Melanocyte of skin (primary cell): Measurements from ENCODE around the gene WDR46. TPM values are rescaled to one million over a fixed set of nuclear protein-coding genes. Genes with fewer than 3 reads are reported as not detected.

Source experiments
- total RNA-seq, 2 donors: library from RNA; depleted of rRNA; stranded (reverse); fragments of >200 nt; gene quantifications; 2 replicates each; pipeline ENCODE4 v1.2.3, GENCODE V29; 2012

Gene WDR46
- 10 to 100 TPM; 68.5 to 92.6 TPM for total RNA-seq

GRCh38 chr6:33288921-33289783, at the start of gene WDR46, which contains the start of gene PFDN6:
Gene WDR46, minus strand, starts transcription at chr6:33289239. Its CDS starts 69 bp downstream, at chr6:33289170.
Gene PFDN6, plus strand, starts transcription at chr6:33289601. Its CDS starts 256 bp downstream, at chr6:33289857.

GRCh38 chr6:33317669-33318425, 28.8 kb upstream of the WDR46 start, which contains the start of gene ZBTB22:
Gene ZBTB22, minus strand, starts transcription at chr6:33317744. Its CDS starts 828 bp downstream, at chr6:33316916.

GRCh38 chr6:33313709-33314514, 24.9 kb upstream of the WDR46 start, which contains the start of gene TAPBP:
Gene TAPBP, minus strand, starts transcription at chr6:33314078. Its CDS starts 37 bp downstream, at chr6:33314041.

GRCh38 chr6:33298773-33299236, 9.8 kb upstream of the WDR46 start, which contains the start of gene RGL2:
Gene RGL2, minus strand, starts transcription at chr6:33298942. Its CDS starts 332 bp downstream, at chr6:33298610.

GRCh38 chr6:33276864-33277662, 12.0 kb downstream of the WDR46 start, which contains the start of gene B3GALT4:
Gene B3GALT4, plus strand, starts transcription at chr6:33277123. Its CDS starts 297 bp downstream, at chr6:33277420.

GRCh38 chr6:33271468-33272274, 17.4 kb downstream of the WDR46 start, which contains the start of the genes RPS18 and VPS52:
Gene RPS18, plus strand, starts transcription at chr6:33272075. Its CDS starts 45 bp downstream, at chr6:33272120.
Gene VPS52, minus strand, starts transcription at chr6:33271876. Its CDS starts 201 bp downstream, at chr6:33271675.

Other genes with a start within 250 kb of the WDR46 start
- 10 to 100 TPM; 39.2 to 42.0 TPM for gene HLA-DPA1, start 215.6 kb downstream of the WDR46 start, total RNA-seq
- 1 to 10 TPM; 7.2 to 9.7 TPM for gene HLA-DPB1, start 213.2 kb downstream of the WDR46 start, total RNA-seq
- gene COL11A2, start 96.8 kb downstream of the WDR46 start, total RNA-seq, result under 1 TPM in 1 of 2 donors, not detected in 1; 0.34 TPM
- 10 to 100 TPM in 1 of 2 donors, 1 to 10 TPM in 1; 8.7 to 13.8 TPM for gene RXRB, start 88.6 kb downstream of the WDR46 start, total RNA-seq
- 10 to 100 TPM; 45.4 to 58.3 TPM for gene SLC39A7, start 88.4 kb downstream of the WDR46 start, total RNA-seq
- gene HSD17B8, start 84.6 kb downstream of the WDR46 start, total RNA-seq, result 1 to 10 TPM; 4.3 to 6.5 TPM
- 10 to 100 TPM; 23.6 to 25.8 TPM for gene RING1, start 80.7 kb downstream of the WDR46 start, total RNA-seq
- gene VPS52, start 17.4 kb downstream of the WDR46 start, total RNA-seq, result 10 to 100 TPM; 38.3 to 41.0 TPM
- 1,000 to 10,000 TPM; 1,205 to 1,781 TPM for gene RPS18, start 17.2 kb downstream of the WDR46 start, total RNA-seq
- 1 to 10 TPM; 3.7 to 7.6 TPM for gene B3GALT4, start 12.1 kb downstream of the WDR46 start, total RNA-seq
- gene PFDN6, start 362 bp upstream of the WDR46 start, total RNA-seq, result 10 to 100 TPM; 32.7 to 58.3 TPM
- 10 to 100 TPM; 19.0 to 23.1 TPM for gene RGL2, start 9.7 kb upstream of the WDR46 start, total RNA-seq
- 100 to 1,000 TPM; 120 to 228 TPM for gene TAPBP, start 24.8 kb upstream of the WDR46 start, total RNA-seq
- 10 to 100 TPM in 1 of 2 donors, 1 to 10 TPM in 1; 7.7 to 12.7 TPM for gene ZBTB22, start 28.5 kb upstream of the WDR46 start, total RNA-seq
- 10 to 100 TPM; 28.9 to 45.6 TPM for gene DAXX, start 33.7 kb upstream of the WDR46 start, total RNA-seq
- 10 to 100 TPM; 32.0 to 59.6 TPM for gene KIFC1, start 102.6 kb upstream of the WDR46 start, total RNA-seq
- gene PHF1, start 121.8 kb upstream of the WDR46 start, total RNA-seq, result 10 to 100 TPM; 11.7 to 16.5 TPM
- 100 to 1,000 TPM; 139 to 144 TPM for gene CUTA, start 128.9 kb upstream of the WDR46 start, total RNA-seq
- 1 to 10 TPM; 4.8 to 5.3 TPM for gene SYNGAP1, start 130.8 kb upstream of the WDR46 start, total RNA-seq
- gene ZBTB9, start 165.3 kb upstream of the WDR46 start, total RNA-seq, result 1 to 10 TPM; 3.8 to 7.3 TPM